Activated CD4-positive, alpha-beta T cell treated with anti-CD3 and anti-CD28 coated beads, Interleukin-10, Interleukin-2, amounts not matched to agents 100 ng/mL and 50 ng/mL, durations not matched to agents 16 hours and 8 hours (primary cell): Measurements from ENCODE around the gene NT5DC2.
"Not testable (repeated sequence)": the region's sequence is repeated elsewhere in the genome, so short reads cannot be mapped to it uniquely, and the experiment has no call there.

Experiments
- DNase-seq: peaks from one replicate; pipeline ENCODE4 v3.0.0-alpha.2; 2020

Gene NT5DC2

GRCh38 chr3:52536369-52537164 is 2.9 kb upstream of the NT5DC2 start, which contains the start of gene UQCC5:
UQCC5 (plus strand) TSS chr3:52536605; CDS start chr3:52536756, 151 bp downstream.
- peak; percentile 100 for DNase-seq

GRCh38 chr3:52536112-52536368 is 2.4 kb upstream of the NT5DC2 start:
- DNase-seq = no peak

DNA sequence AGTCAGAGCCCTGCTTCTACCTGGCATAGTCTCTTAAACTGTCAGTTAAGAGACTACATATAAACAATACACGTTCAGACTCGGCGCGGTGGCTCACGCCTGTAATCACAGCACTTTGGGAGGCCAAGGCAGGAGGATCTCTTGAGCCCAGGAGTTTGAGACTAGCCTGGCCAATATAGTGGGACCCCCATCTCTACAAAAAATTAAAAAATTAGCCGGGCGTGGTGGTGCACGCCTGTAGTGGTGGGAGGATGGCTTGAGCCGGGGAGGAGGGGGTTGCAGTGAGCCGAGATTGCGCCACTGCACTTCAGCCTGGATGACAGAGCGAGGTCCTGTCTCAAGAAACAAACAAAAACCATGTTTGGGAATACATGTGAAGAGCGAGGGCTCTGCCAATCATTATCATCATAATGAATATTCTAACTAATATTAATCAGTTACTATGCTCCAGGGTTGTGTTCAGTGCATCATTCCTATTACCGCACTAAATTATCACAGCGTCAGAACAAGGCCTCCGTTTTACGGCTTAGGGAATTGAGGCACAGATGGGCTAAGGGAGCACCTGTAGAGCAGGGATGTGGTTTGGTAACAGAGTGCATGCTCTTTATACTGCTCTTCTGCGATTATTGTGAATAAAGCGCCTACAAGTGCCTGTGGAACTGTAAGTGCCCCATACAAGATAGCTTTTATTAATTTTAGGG is 1.9 kb upstream of the NT5DC2 start:
- no peak for DNase-seq

GRCh38 chr3:52534281-52535183 is 875 bp upstream of the NT5DC2 start:
- DNase-seq = no peak

DNA sequence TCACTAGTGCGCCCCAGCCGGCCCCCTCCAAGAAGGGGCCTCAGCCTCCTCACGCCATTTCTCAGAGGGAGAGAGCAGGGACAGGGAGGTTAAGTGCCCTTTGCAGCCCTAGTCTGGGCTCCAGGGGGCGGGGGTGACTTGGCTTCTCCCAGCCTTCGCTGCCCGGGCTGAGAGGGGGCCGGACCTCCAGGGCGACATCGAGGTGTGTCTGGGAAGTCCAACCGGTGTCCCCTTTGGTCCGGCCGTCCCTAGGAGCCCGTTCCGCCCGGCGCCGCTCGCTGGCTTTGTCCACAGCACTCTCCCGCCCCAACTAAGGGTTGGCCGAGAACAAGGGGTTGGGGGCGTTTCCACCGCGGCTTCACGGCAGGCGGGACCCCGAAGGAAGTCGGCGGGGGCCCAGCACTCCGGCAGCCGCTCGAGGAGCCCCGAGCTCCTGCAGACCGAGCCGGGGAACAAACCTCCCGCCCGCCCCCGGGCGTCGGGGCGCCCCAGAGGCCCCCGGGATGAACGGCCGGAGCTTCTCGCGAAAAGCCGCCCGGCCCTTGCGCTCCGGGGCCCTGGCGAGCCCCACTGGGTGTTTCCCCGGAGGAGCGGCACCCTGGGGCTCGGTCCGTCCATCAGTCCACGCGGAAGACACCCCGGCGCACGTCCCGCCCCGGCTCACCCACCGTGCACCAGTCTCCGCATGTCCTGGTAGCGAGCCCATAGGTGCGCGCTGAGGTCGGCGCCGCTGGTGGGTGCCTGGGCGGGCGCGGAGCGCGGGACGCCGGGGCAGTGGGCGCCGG is 627 bp downstream of the NT5DC2 start:
- peak; percentile 25 for DNase-seq

DNA sequence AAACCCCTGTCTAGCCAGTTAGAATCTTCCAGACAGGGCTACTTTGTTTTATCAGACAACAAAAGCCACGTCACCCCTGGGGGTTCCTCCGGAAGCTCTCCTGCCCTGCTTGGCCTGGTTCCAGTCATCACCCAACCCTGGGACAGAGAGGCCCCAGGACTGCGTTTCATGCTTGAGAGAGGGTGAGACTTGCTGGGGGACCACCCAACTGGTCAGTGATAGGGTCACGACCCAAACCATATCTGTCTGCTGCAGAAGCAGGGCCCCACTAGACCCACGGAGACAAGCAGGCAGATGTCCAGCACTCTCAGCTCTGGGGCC is 1.2 kb downstream of the NT5DC2 start:
- DNase-seq = peak; percentile 45

GRCh38 chr3:52531860-52532516 is 1.7 kb downstream of the NT5DC2 start:
- no peak for DNase-seq

DNA sequence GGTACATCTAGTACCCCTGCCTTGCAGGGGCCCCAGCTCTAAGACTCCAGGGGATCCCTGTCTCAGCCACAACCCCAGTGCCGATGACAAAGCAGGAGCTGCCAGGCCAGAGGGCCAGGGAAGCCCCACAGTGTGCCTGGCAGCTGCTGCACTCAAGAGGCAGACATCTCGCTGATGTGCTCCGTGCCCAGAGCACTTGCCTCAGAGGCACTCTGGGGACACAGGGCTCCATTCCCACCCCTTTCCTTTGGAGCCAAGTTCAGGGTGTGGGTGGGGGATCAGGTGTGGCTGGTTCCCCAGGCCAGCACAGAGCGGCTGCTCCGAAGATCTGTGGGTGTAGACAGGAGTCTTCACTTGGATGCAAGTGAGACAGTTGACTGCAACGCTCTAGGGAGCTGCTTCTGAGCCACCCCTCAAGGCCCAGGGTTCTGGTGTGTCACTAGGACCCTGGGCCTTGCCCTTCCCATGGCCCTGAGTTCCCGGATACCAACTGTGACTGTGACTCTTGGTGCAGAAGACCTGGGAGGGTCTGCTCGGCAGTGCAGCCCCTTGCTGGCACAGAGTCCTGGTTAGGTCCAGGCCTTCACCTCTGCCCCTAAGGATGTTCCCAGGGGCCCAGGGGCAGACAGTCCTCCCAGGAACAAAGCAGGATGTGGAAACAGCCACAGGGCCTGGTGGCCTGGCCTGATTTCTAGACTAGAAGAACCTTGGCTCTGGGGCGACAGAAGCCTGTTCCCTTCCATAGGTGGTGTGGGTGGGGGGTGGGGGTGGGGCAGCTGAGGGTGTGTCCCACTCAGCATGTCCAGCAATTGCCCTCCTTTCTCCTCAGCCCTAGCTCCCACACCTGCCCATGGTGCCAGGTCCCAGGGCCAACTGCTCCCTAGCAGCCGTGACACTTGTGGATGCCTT is 2.5 kb downstream of the NT5DC2 start:
- no peak for DNase-seq

DNA sequence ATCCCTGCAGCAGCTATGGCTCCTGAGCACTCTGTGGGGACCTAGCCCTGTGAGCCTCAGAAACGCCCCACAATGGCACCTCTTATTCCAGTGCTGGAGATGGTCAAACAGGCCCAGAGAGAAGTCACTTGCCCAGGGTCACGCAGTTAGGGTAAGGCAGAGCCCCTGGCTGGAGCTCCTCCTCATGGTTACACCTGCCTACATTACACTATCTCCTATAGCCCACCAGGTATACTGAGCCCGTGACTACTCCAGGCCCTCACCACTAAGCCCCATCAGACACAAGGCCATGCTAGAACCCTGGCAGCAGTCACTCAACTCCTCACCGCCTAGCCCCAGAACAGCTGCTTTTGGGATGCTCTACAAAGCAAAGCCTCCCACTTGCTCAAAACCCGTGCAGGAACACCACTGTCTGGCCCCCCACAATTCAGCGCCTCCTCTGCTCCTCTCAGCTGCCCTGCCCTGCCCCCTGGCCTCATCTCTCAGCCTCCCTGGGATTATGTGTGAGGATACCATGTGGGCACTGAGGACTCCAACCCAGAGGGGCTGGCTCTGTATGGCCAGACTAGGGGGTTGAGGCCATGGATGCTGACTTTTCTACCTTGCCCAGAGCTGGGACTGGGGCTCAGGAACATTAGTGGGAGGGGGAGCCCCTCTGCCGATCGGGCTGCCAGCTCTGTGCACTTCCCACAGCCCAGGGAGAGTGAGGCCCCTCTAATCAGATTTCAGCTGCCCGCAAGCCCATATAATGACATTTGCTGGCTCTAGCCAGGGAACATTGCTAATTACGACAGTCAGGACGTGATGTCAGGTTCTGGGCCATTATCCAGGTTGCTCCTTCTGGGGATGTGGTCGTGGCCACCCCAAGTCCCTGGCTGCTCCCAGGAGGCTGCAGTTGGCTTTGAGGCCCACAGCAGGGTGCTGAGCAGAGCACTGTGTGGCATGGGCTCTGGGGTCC is 4.0 kb downstream of the NT5DC2 start:
- no peak for DNase-seq

- no peak for DNase-seq
Observed at GRCh38 chr3:52528586-52529375, 4.9 kb downstream of the NT5DC2 start.

DNA sequence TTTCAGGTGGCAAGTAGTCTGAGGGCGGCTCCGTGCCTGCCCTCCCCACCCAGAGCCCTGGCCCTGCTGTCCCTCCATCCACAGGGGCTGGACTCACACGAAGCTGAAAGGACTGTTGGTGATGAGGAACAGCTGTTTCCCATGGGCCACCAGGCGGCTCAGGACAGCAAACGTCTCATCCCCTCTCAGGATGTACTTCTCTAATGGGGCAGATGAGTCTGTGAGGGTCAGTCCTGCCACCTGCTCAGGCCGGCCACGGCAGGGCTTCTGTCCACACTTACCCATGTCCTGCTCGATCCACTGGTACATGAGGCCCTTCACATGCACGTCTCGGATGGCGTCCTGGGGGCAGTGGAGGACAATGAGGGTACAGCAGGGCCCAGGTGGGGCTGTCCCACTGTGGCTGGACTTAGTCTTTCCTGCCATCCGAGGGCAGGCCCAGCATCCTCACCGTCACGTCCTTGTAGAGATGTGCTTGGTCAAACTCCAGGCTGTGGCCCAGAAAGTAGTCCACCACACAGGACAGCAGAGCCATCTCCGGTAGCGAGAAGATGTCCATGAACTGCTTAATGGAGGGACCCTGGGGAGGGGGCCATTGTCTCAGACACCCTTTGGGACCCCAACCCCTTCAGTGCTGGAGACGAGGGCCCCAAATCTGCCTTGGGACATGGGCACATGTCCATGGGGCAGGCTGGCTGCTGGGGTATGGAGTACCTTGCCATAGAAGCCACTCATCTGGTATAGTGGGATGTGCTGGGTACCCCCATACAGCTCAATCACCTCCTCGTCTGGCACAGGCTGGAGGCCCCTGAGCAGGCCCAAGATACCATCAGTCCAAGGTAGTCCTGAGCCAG is 5.7 kb downstream of the NT5DC2 start:
- DNase-seq = no peak

DNA sequence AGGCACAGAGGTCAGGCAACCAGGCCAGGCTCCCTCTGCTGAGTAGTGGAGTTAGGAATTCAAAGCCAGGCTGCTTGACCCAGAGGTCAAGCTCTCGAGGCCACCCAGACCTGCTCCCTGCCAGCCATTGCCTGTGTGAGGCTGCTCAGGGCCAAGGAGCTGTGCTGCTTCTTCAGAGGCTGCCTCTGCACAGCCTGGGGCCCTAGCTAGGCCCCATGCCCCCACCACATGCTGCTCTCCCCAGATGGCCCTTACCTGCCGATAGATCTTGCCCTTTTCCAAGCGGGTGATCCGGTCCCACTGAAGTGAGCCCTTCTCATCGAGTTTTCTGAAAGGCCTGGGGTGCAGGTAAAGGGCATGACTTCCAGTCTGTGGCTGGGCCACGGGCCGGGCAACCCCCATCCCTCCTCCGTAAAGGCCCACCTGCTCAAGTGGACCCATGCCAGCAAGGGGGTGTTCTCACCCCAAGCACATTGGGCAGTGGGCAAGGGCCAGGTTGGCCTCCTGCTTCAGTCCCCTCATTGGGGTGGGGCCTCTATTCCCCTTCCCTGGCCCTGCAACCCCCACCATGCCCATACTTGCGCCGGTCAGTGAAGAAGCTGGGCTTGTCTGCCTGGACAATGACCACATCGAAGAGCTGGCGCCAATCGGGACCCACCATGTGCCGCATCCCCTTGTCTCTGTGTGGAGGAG is 6.5 kb downstream of the NT5DC2 start:
- DNase-seq = no peak

DNA sequence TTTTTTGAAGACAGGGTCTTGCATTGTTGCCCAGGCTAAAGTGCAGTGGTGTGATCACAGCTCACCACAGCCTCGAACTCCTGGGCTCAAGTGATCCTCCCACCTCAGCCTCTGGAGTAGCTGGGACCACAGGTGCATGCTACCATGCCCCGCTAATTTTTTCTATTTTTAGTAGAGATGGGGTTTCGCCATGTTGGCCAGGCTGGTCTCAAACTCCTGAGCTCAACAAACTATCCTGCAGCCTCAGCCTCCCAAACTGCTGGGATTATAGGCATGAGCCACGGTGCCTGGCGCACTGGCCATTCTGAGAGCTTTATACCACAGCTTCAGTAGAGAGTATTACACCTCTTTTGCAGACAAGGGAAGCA is 7.0 kb downstream of the NT5DC2 start:
- DNase-seq = not testable (repeated sequence)

- no peak for DNase-seq
Observed at GRCh38 chr3:52525680-52526561, 7.7 kb downstream of the NT5DC2 start.

- DNase-seq = no peak
Observed at GRCh38 chr3:52524752-52525679, 8.6 kb downstream of the NT5DC2 start.
